Activated gamma-delta T cell treated with Interleukin-2 at 50 U/mL for 16 hours (primary cell): ENCODE measurements around the gene CCDC81.
A peak's percentile ranks its signal among the peaks of the same experiment; 100 is the strongest.

Experiments used
- DNase-seq: peaks from one replicate; pipeline ENCODE4 v3.0.0-alpha.2; 2020

CCDC81 gene

GRCh38 chr11:86442827-86443226 lies 68.1 kb downstream of the CCDC81 start:
- no peak for DNase-seq

- no peak for DNase-seq
Observed at GRCh38 chr11:86443415-86443814, 68.7 kb downstream of the CCDC81 start.

- DNase-seq = no peak
Observed at GRCh38 chr11:86444981-86445380, 70.3 kb downstream of the CCDC81 start.

GRCh38 chr11:86446163-86446923 lies 71.7 kb downstream of the CCDC81 start:
- DNase-seq = no peak

GRCh38 chr11:86446924-86447285 lies 72.2 kb downstream of the CCDC81 start:
- no peak for DNase-seq

GRCh38 chr11:86447763-86448480 lies 73.2 kb downstream of the CCDC81 start:
- no peak for DNase-seq

GRCh38 chr11:86449993-86450629 lies 75.4 kb downstream of the CCDC81 start:
- no peak for DNase-seq

- DNase-seq = no peak
Observed at GRCh38 chr11:86453290-86454030, 78.8 kb downstream of the CCDC81 start.

GRCh38 chr11:86456075-86456939 lies 81.6 kb downstream of the CCDC81 start:
- DNase-seq = peak; percentile 69

- no peak for DNase-seq
Observed at GRCh38 chr11:86458294-86459001, 83.8 kb downstream of the CCDC81 start.

- no peak for DNase-seq
Observed at GRCh38 chr11:86459002-86459385, 84.3 kb downstream of the CCDC81 start.

- no peak for DNase-seq
Observed at GRCh38 chr11:86459682-86460460, 85.2 kb downstream of the CCDC81 start.

- DNase-seq = no peak
Observed at GRCh38 chr11:86460461-86461385, 86.0 kb downstream of the CCDC81 start.

GRCh38 chr11:86461892-86462291 lies 87.2 kb downstream of the CCDC81 start:
- no peak for DNase-seq

GRCh38 chr11:86463120-86463519 lies 88.4 kb downstream of the CCDC81 start:
- no peak for DNase-seq

- DNase-seq = no peak
Observed at GRCh38 chr11:86463955-86464354, 89.3 kb downstream of the CCDC81 start.

GRCh38 chr11:86464509-86465221 lies 90.0 kb downstream of the CCDC81 start:
- DNase-seq = no peak

GRCh38 chr11:86468169-86468568 lies 93.5 kb downstream of the CCDC81 start:
- no peak for DNase-seq
